Neural crest cell (in vitro differentiated cells): ENCODE results near the gene FLOT1. TPM values are rescaled to one million over a fixed set of nuclear protein-coding genes. Genes with fewer than 3 reads are reported as not detected.

Experiments
- DNase-seq: peaks from one replicate; pipeline ENCODE4 v3.0.0; 2021; ENCODE audit warnings: low read depth, mixed read lengths, low spot score
- H3K27ac Mint-ChIP-seq: one replicate; pipeline ENCODE4 v1.8.0; 2021; ENCODE audit warnings: mild to moderate bottlenecking, mixed read lengths; ENCODE audit not compliant: unreplicated experiment
- H3K27me3 Mint-ChIP-seq: 2 replicates; pipeline ENCODE4 v1.8.0; 2021; ENCODE audit warnings: low read depth, mild to moderate bottlenecking, mixed read lengths
- H3K36me3 Mint-ChIP-seq: 2 replicates; pipeline ENCODE4 v1.8.0; 2021; ENCODE audit warnings: low read depth, mild to moderate bottlenecking, mixed read lengths
- H3K4me1 Mint-ChIP-seq: 2 replicates; pipeline ENCODE4 v1.8.0; 2021; ENCODE audit warnings: mixed read lengths
- H3K4me3 Mint-ChIP-seq: one replicate; pipeline ENCODE4 v1.8.0; 2021; ENCODE audit warnings: mild to moderate bottlenecking, mixed read lengths
- H3K9me3 Mint-ChIP-seq: 2 replicates; pipeline ENCODE4 v1.8.0; 2021; ENCODE audit warnings: mixed read lengths
- total RNA-seq: library from RNA; stranded (reverse); gene quantifications from 2 replicates; pipeline ENCODE4 v1.2.1, GENCODE V29; 2021
- TF ChIP-seq, protein P1 (sequence below): fragments of 200-600 bp; sonication (generic); conservative IDR thresholded peaks from 2 replicates; pipeline ENCODE4 v1.5.0; 2021; ENCODE audit warnings: antibody characterized with exemption, mild to moderate bottlenecking

The FLOT1 gene
- total RNA-seq, 1 donor from 2014 or later = 100 TPM

DNA sequence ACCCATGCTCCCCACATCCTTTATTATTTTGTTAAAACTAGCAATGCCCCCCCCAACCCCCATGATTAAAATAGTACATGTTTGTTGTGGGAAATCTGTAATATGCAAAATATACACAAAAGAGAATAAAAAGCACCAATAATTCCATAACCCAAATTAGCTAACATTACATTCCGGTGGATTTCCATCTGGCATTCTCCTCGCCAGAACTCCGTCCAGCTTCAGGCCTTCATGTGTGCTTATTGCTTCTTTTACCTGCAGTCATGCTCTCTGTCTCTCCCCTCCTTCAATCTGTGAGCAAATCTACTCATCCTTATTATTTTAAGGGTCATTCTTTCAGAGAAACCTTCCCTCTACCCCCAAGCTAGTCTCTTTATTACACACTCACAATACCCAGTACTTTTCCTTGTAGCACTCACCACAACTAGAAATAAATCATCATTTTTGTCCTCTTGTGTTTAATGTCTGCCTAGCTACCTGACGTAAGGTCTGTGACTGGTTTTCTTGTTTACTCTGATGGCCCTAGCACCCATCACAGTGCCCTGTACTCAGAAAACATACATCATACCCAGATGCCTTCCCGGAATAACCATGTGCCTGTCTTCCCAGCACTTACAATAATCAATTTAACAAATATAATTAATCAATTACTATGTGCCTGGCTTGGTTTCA lies 27.5 kb upstream of the FLOT1 start:
- TF ChIP-seq, protein P1, sequence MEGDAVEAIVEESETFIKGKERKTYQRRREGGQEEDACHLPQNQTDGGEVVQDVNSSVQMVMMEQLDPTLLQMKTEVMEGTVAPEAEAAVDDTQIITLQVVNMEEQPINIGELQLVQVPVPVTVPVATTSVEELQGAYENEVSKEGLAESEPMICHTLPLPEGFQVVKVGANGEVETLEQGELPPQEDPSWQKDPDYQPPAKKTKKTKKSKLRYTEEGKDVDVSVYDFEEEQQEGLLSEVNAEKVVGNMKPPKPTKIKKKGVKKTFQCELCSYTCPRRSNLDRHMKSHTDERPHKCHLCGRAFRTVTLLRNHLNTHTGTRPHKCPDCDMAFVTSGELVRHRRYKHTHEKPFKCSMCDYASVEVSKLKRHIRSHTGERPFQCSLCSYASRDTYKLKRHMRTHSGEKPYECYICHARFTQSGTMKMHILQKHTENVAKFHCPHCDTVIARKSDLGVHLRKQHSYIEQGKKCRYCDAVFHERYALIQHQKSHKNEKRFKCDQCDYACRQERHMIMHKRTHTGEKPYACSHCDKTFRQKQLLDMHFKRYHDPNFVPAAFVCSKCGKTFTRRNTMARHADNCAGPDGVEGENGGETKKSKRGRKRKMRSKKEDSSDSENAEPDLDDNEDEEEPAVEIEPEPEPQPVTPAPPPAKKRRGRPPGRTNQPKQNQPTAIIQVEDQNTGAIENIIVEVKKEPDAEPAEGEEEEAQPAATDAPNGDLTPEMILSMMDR = no peak
- no peaks in the 10 kb centered on the region for H3K9me3 Mint-ChIP-seq
- H3K4me3 Mint-ChIP-seq = no peak overlapping the region
- H3K36me3 Mint-ChIP-seq = no peaks in the 10 kb centered on the region
- DNase-seq = no peak
- H3K27me3 Mint-ChIP-seq = no peaks in the 10 kb centered on the region
- H3K27ac Mint-ChIP-seq = peak overlapping the region; percentile 85
- peaks cover 45% of the 10 kb centered on the region for H3K4me1 Mint-ChIP-seq

DNA sequence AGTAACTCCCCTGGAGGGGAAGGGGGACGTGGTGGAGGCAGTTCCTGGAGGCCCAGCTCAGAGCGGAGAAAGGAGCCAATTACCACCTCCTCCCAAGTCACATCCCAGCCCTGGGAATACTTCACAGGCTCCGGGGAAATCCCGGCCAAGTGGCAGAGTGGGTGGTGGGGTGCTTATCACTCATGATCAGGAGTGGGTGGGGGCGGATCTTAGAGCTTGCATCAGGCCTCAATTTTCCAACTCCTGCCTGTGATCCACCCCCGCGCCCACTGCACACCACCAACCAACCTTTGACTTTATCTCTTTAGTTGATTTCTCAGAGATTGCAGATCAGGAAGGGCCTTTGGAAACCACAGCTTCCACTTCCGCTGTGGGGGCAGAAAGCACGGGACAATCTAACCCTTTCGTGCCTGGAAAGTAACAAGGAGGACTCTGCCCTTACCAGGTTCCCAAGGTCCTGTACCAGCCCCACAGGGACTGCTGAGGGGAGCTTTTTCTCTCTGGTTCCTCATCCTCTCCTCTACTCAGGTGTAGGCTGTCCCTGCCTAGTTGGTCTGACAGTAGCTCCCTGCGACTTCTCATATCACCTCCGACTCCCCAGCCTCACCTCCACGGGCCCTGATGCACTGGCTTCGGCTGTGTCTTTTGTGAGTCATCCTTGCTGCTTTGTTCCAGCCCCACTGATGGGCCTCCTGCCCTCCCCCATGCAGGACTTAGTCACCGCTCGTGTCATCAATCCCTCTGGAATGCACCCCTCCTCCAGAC lies 26.8 kb upstream of the FLOT1 start:
- H3K9me3 Mint-ChIP-seq = no peaks in the 10 kb centered on the region
- no peaks in the 10 kb centered on the region for H3K36me3 Mint-ChIP-seq
- no peaks in the 10 kb centered on the region for H3K27me3 Mint-ChIP-seq
- no peak overlapping the region for H3K4me3 Mint-ChIP-seq
- DNase-seq = no peak
- TF ChIP-seq, protein P1 = no peak
- H3K27ac Mint-ChIP-seq = peak overlapping the region; percentile 85
- peaks cover 52% of the 10 kb centered on the region for H3K4me1 Mint-ChIP-seq

DNA sequence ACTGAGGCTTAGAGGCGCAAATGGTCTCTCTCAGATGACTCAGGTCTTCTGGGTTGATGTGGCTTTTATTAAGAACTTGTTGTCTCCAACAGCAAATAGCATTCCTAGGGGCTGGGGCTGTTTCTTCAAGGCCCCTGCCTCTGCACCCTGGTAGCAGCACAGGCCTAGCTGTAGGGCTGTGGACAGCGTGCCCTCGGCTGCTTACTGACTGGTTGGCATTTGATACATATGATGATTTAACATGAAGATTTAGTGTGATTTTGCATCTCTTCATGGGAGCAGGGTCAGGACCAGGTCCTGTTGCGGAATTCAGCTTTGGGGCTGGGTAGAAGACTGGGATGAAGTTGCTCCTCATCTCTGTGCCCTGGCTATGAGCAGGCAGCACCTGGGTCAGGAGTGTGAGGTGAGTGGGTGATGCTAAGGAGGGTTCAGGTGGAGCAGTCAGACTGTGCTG lies 26.2 kb upstream of the FLOT1 start:
- H3K4me1 Mint-ChIP-seq = peaks cover 53% of the 10 kb centered on the region
- H3K4me3 Mint-ChIP-seq = no peak overlapping the region
- H3K36me3 Mint-ChIP-seq = no peaks in the 10 kb centered on the region
- H3K27ac Mint-ChIP-seq = no peak overlapping the region
- TF ChIP-seq, protein P1 = no peak
- H3K27me3 Mint-ChIP-seq = no peaks in the 10 kb centered on the region
- no peaks in the 10 kb centered on the region for H3K9me3 Mint-ChIP-seq
- DNase-seq = no peak

DNA sequence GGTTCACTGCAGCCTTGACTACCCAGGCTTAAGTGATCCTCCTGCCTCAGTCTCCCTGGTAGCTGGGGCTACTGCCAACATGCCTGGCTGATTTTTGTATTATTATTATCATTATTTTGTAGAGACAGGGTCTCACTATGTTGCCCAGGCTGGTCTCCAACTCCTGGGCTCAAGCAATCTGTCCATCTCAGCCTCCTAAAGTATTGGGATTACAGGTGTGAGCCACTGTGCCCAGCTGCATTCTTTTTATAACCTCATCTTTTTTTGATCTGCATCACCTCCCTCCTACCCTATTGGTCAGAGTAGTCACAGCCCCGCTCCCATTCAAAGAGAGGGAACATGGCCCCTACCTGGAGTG lies 25.4 kb upstream of the FLOT1 start:
- TF ChIP-seq, protein P1 = no peak
- Mint-ChIP-seq H3K4me1 (peaks cover 59% of the 10 kb centered on the region), H3K27ac (peak overlapping the region; percentile 83), H3K27me3 (no peaks in the 10 kb centered on the region), H3K4me3 (no peak overlapping the region), H3K9me3 (no peaks in the 10 kb centered on the region), H3K36me3 (no peaks in the 10 kb centered on the region)
- DNase-seq = no peak

DNA sequence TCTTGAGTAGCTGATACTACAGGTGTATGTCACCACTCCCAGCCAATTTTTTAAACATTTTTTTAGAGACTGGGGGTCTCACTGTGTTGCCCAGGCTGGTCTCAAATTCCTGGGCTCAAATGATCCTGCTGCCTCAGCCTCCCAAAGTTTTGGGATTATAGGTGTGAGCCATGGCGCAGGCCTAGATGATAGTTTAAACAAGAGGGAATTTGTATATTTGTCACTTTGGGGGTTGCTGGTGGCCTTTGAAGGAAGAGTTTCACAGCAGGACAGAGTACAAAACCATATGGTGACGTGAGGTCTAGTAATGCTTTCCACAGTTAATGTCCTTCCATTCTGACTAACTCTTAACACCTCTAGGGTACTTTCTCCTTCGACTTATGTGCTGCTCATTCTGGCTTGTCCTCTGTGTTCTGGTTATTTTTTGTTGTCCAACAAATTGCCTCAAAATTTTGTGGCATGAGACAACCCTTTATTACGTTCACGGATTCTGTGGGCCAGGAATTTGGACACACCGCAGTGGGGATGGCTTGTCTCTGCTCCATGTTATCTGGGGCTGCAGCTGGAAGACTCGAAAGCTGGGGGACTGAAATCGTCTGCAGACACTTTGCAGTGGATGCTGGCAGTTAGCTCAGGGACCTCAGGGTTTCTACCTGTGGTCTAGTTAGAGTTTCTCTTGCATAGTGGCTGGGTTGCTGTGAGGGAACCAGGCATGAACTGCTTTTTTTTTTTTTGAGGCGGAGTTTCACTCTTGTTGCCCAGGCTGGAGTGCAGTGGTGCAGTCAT lies 24.9 kb upstream of the FLOT1 start:
- no peak overlapping the region for H3K27ac Mint-ChIP-seq
- H3K9me3 Mint-ChIP-seq = no peaks in the 10 kb centered on the region
- H3K4me1 Mint-ChIP-seq = peaks cover 59% of the 10 kb centered on the region

More for the DNA sequence above, 24.9 kb upstream of the FLOT1 start:
- no peak overlapping the region for H3K4me3 Mint-ChIP-seq
- TF ChIP-seq, protein P1 = no peak
- DNase-seq = no peak
- H3K36me3 Mint-ChIP-seq = no peaks in the 10 kb centered on the region
- no peaks in the 10 kb centered on the region for H3K27me3 Mint-ChIP-seq
